Suprapubic skin (tissue), 4 donors: ENCODE data around the gene ZNF169. TPM values are rescaled to one million over a fixed set of nuclear protein-coding genes. Genes with fewer than 3 reads are reported as not detected.
"Not testable (repeated sequence)": the region's sequence is repeated elsewhere in the genome, so short reads cannot be mapped to it uniquely, and the experiment has no call there.

Source experiments
- DNase-seq, 2 donors: peaks; one replicate each; pipeline ENCODE4 v3.0.0-alpha.2; 2019; ENCODE audit warnings: low spot score in 2 of 2
- H3K27ac ChIP-seq: fragments of 200-600 bp; sonication (generic); one replicate; pipeline ENCODE4 v1.5.1; 2019
- H3K27me3 ChIP-seq: fragments of 200-600 bp; sonication (generic); one replicate; pipeline ENCODE4 v1.5.1; 2019
- H3K36me3 ChIP-seq: fragments of 200-600 bp; sonication (generic); one replicate; pipeline ENCODE4 v1.5.1; 2019
- H3K4me1 ChIP-seq: fragments of 200-600 bp; sonication (generic); one replicate; pipeline ENCODE4 v1.5.1; 2019
- H3K4me3 ChIP-seq: fragments of 200-600 bp; sonication (generic); one replicate; pipeline ENCODE4 v1.5.1; 2019; ENCODE audit warnings: mild to moderate bottlenecking
- H3K9me3 ChIP-seq: fragments of 200-600 bp; sonication (generic); one replicate; pipeline ENCODE4 v1.5.1; 2019
- CTCF ChIP-seq, 2 donors: fragments of 200-600 bp in 1 of 2; fragments of 450-650 bp in 1 of 2; sonication (generic) in 1 of 2; IDR thresholded peaks; one replicate each; pipeline ENCODE4 v1.5.1; 2016 to 2019; ENCODE audit warnings: antibody characterized with exemption in 2 of 2, mild to moderate bottlenecking in 1 of 2, moderate library complexity in 1 of 2
- EP300 ChIP-seq: sonication (generic); formaldehyde crosslinking; IDR thresholded peaks from one replicate; pipeline ENCODE4 v1.6.1; 2017; ENCODE audit warnings: antibody characterized with exemption
- POLR2A ChIP-seq, 2 donors: fragments of 450-650 bp; IDR thresholded peaks; one replicate each; pipeline ENCODE4 v1.6.1; 2017; ENCODE audit warnings: antibody characterized with exemption in 2 of 2, mild to moderate bottlenecking in 2 of 2, moderate library complexity in 2 of 2
- POLR2AphosphoS5 ChIP-seq, 3 donors: sonication (generic); formaldehyde crosslinking; IDR thresholded peaks; one replicate each; pipeline ENCODE4 v1.6.1; 2017; ENCODE audit warnings: antibody characterized with exemption in 3 of 3
- WGBS: methylation state at CpG from one replicate; pipeline ENCODE4 v1.1.5; 2018; 5-methylcytosine and 5-hydroxymethylcytosine counted together
- total RNA-seq, 4 donors: library from RNA; depleted of rRNA; stranded (reverse); fragments of >200 nt; gene quantifications; one replicate each; pipeline ENCODE4 v1.1.0, GENCODE V29; 2016

The ZNF169 gene
- total RNA-seq, 4 donors from 2014 or later = 5.8 to 24.4 (median 9.6) TPM

DNA sequence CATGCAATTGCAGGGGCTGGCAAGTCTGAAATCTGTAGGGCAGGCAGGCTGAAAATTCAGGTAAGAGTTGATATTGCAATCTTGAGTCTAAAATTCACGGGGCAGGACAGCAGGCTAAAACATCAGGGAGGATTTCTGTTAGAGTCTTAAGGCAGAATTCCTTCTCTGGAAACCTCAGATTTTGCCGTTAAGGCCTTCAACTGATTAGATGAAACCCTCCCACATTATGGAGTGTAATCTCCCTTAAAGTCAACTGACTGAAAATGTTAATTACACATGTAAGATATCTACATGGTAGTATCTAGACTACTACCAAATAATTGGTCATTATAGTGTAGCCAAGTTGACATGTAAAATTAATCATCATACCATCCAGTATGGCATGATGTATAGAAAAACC is 3.1 kb upstream of the ZNF169 start:
- no peak for TF ChIP-seq EP300
- no peak overlapping the region for H3K4me3 ChIP-seq
- H3K27ac ChIP-seq = no peak overlapping the region
- peaks cover 13% of the 10 kb centered on the region for H3K4me1 ChIP-seq
- no peaks in the 10 kb centered on the region for H3K9me3 ChIP-seq
- H3K27me3 ChIP-seq = peaks cover 2% of the 10 kb centered on the region
- WGBS = 88% methylated on average over 2 of the region's 2 CpGs
- H3K36me3 ChIP-seq = no peaks in the 10 kb centered on the region
- DNase-seq = no peak

DNA sequence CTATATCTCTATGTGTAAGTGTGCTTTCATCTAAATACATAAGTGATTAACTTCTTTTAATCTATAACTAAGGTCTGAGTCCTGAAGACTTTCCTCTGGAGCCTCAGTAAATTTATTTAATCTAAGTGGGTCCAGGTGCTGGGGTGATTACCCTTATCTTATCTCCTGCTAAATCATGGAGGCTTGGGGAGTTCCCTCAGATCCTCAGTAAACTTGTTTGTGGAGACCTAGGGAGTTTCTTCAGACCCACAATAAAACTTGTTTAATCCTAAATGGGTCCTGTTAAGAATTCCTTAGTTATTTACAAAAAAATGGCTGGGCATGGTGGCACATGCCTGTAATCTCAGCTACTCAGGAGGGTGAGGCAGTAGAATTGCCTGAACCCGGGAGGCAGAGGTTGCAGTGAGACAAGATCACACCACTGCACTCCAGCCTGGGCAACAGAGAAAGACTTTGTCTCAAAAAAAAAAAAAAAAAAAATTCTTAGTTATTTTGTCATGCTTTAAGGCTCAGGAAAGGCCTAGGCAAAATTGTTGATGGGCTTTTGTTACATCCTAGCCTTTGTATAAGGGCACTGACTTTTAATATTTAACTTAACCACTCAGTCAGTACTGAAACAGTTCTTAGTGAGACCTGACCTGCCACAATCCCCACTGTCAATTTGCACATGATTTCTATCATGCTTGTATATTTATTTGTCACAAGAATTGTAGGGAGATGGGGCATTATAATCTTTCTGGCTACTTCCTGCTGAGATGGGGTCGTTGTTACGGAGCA is 6.7 kb downstream of the ZNF169 start:
- H3K4me1 ChIP-seq, H3K4me3 ChIP-seq, H3K9me3 ChIP-seq, H3K27me3 ChIP-seq, H3K27ac ChIP-seq, DNase-seq, H3K36me3 ChIP-seq: not testable (repeated sequence)
- WGBS = 73% methylated on average over 3 of the region's 3 CpGs

GRCh38 chr9:94269264-94269663 is 10.2 kb downstream of the ZNF169 start:
- TF ChIP-seq EP300 (no peak), CTCF (IDR thresholded peaks at IDR 0.05) (no peak)
- no peak overlapping the region for H3K4me3 ChIP-seq
- no peaks in the 10 kb centered on the region for H3K4me1 ChIP-seq
- DNase-seq = no peak
- no peaks in the 10 kb centered on the region for H3K27me3 ChIP-seq
- H3K27ac ChIP-seq = no peak overlapping the region
- WGBS = 90% methylated on average over 8 of the region's 8 CpGs
- no peaks in the 10 kb centered on the region for H3K9me3 ChIP-seq
- no peaks in the 10 kb centered on the region for H3K36me3 ChIP-seq

GRCh38 chr9:94270009-94270408 is 10.9 kb downstream of the ZNF169 start:
- WGBS = 100% methylated on average over 1 of the region's 1 CpG
- H3K27ac ChIP-seq = no peak overlapping the region
- H3K27me3 ChIP-seq = no peaks in the 10 kb centered on the region
- no peak overlapping the region for H3K4me3 ChIP-seq
- no peak for TF ChIP-seq POLR2AphosphoS5 (IDR thresholded peaks at IDR 0.05)
- no peak for TF ChIP-seq EP300
- no peak for TF ChIP-seq POLR2A (IDR thresholded peaks at IDR 0.05)
- no peak for TF ChIP-seq CTCF (IDR thresholded peaks at IDR 0.05)
- no peaks in the 10 kb centered on the region for H3K4me1 ChIP-seq
- H3K9me3 ChIP-seq = no peaks in the 10 kb centered on the region
- DNase-seq = no peak
- no peaks in the 10 kb centered on the region for H3K36me3 ChIP-seq

GRCh38 chr9:94277029-94277428 is 17.9 kb downstream of the ZNF169 start:
- not testable (repeated sequence) for H3K4me1 ChIP-seq, H3K9me3 ChIP-seq, H3K4me3 ChIP-seq, H3K27me3 ChIP-seq, H3K27ac ChIP-seq, DNase-seq
- peaks cover 19% of the 10 kb centered on the region for H3K36me3 ChIP-seq
- WGBS = 96% methylated on average over 4 of the region's 4 CpGs

GRCh38 chr9:94277885-94278536 is 18.9 kb downstream of the ZNF169 start:
- WGBS = 87% methylated on average over 6 of the region's 6 CpGs
- no peak overlapping the region for H3K4me3 ChIP-seq
- TF ChIP-seq POLR2A (IDR thresholded peaks at IDR 0.05) (no peak), CTCF (IDR thresholded peaks at IDR 0.05) (no peak), EP300 (no peak), POLR2AphosphoS5 (IDR thresholded peaks at IDR 0.05) (no peak)
- no peaks in the 10 kb centered on the region for H3K27me3 ChIP-seq
- DNase-seq = no peak
- H3K4me1 ChIP-seq = no peaks in the 10 kb centered on the region
- no peaks in the 10 kb centered on the region for H3K9me3 ChIP-seq
- H3K36me3 ChIP-seq = peaks cover 25% of the 10 kb centered on the region
- no peak overlapping the region for H3K27ac ChIP-seq
